ENCODE measurements around the gene GRK3.

The GRK3 gene

DNA sequence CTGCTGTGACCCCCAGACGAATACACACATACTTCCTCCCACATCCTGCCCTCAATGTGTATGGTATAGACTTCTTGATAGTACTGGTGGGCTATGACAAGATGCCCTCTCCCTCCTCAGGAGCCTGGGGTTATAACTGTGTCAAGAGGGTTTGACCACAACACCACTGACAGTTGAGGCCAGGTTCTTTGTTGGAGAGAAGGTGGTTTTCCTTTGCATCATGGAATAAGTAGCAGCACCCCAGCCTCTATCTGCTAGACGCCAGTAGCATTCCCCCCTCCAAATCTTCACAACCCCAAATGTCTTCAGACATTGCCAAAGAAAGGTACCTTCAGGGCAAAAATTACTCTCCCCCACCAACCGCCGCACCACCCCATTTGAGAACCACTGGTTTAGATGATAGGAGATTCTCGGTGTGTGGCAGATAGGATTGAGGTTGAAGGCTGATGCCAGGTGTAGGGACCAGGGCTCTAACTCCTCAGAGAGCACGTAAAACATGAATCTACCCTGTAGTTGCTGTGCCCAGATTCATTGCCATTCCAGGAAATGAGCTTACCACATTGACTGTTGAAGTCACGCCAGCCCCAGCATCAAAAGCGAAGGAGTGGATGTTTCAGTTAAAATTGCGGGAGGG is 172.0 kb downstream of the GRK3 start:
- no peak for DNase-seq (ENCODE audit: low read depth)

DNA sequence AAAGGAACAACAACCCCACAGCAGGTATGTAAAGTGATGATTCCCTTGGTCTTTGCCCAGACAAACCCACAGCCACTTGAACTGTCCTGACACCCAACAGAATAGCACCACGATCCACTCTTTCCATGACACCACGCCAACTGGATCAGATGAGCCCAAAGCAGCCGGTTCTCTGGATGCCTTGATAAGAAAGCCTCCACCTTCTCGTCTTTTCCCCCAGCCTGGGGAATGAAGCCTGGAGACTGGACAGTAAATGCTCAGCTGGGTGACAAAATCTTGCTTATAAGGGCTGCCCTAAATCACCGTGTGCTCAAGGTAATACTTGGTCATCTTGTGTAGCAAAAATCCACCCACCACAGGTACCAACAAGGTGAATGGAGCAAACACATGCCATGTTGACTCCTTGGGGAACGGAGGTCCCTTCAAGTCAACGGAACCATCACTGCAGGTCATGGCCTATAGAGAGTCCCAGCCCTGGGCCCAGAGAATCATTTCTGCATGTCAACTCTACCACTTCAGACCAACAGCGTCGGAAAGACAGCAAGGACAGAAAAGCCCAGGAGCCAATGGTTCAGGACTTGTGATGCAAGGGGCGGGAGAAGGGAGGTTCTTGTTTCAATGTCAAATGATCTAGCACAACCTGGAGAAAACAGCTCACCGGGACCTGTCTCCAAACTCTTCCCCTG is 175.3 kb downstream of the GRK3 start:
- DNase-seq (ENCODE audit: low read depth), result no peak

DNA sequence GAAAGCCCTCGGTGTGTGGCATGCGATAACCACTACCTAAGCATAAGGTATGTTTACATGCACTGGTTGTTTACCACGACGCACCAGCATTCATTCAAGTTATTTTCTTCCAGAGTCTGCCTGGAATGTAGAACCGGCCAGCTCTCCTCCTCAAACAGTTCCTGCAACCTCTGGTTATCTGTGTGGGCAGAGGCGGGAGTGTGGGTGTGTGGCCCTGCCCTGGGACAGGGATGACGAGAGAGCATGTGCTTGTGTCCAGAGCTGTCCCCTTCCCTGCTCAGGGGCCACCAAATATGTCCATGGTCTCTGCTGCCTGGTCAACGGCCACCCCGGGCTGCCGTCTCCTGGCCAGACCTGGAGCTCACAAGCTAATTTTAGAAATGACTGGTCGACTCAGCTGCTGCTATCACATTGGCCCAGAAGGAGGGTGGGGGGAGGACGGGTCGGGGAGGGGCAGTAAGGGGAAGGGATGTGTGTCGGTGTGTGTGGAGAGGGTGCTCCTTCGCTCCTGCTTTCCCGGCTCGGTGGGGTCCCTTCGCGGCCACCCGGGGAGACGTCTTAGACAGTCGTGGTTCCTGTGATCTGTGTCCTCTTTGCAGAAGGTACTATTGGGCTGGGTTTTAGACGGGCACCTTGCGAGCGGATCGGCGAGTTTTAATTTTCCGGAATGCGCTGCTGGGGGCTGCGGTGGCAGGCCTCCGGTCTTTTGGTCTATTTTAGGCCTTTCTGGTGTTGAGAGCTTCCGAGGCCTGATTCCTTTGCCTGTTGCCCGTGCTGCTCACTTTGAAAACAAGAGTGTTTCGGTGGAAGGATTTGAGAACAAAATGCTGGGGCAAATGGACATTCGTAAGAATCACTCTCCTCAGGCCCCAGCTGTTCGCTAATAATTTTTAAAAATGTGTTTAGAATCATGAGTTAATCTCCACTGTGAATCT is 177.5 kb downstream of the GRK3 start, which contains the start of gene MYO18B:
Gene MYO18B, plus strand, starts transcription at position 497 of the 935 bp plus-strand sequence. CDS start 18,905 bp downstream, outside the sequence.
- no peak for DNase-seq (ENCODE audit: low read depth)

DNA sequence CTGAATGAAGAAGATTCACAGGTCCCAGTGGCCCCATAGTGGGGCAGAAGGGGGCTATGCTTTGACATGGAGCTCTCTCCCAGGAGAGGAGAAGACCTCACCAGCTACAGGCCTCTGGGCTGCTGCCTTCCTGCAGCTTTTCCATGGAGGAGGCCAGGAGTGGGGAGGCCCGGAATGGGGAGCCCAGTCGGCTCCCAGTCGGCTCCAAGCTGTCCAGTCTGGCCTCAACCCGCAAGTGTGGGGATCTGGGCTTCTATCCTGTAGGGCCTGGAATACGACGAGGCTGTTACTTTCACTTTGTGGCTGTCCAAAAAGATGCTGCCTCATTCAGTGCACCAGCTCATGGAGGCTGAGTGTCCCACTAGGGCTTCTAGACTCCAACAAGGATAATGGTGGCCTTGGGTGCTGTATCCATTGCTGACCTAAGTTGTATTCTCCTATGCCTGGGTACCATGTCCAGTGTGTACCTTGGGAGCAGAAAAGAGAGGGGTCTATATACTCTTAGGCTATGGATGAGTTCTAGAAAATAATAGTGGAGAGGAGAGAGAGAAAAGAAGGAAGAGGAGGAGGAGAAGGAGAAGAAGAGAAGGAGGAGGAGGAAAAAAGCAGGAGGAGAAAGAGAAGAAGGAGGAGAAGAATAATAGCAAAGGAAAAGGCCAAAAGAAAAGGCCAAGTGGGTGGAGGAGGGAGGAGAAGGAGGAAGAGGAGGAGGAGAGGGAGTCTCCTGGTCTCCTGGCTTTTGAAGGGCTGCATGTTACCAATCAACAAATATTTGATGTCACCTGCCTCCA is 178.6 kb downstream of the GRK3 start:
- no peak for DNase-seq (ENCODE audit: low read depth)

DNA sequence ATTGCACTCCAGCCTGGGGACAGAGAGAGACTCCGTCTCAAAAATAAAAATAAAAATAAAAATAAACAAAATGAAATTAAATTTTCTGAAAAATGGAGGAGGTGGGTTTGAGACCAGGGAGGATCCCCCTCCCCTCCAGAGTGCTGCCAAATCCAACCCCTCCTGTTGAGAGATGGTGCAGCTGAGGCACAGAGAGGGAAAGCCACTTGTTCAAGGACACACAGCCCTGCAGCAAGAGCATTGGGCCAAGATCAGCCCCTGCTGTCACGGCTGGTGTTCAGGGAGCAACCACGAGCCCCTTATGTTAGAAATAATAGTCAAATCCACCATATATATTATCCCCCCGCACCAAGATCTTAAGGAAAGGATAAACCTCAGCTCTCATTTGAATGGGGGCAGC is 180.2 kb downstream of the GRK3 start:
- DNase-seq (ENCODE audit: low read depth), result no peak

DNA sequence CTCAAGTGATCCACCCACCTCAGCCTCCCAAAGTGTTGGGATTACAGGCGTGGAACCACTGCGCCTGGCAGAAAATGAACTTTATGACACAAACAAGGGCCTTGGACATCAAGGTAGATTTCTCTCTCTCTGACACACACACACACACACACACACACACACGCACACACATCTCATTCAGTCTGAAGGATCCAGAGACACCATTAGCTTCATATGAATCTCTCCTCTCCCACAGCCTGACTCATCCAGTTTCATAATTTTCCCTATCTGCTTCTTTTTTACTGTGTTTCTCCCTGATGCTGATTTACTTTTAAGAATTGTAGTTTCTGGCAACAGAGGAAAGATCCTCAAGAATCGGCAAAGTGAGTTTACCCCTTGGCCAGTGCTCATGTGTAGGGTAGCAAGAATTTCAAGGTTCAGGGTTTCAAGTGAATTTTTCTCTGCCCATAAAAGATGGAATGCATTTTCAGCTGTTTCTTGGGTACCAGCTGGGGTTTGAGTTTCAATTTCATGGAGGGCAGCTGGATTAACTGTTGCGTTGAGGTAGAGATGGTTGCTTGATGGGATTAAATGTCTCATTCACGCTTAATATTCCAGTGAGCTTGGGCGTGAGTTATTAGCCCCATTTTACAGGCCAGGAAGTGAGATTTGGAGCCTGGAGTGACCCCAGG is 181.0 kb downstream of the GRK3 start:
- DNase-seq (ENCODE audit: low read depth), result no peak

DNA sequence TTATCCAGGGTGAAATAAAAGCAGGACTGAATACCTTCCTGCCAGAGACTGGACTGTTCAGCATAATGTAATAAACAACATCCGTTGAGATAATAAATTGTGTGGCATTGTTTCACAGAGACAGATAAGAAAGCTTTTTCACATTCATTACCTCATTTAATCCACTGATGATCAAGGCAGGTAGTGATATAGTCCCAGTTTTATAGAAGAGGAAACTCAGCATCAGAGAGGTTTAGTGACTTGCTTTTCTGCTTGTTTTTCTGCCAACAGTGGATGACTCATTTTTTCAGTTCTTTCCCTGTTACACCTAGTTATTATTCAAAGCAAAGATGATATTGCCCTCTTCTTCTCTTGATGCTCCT is 181.5 kb downstream of the GRK3 start:
- DNase-seq (ENCODE audit: low read depth), result no peak

DNA sequence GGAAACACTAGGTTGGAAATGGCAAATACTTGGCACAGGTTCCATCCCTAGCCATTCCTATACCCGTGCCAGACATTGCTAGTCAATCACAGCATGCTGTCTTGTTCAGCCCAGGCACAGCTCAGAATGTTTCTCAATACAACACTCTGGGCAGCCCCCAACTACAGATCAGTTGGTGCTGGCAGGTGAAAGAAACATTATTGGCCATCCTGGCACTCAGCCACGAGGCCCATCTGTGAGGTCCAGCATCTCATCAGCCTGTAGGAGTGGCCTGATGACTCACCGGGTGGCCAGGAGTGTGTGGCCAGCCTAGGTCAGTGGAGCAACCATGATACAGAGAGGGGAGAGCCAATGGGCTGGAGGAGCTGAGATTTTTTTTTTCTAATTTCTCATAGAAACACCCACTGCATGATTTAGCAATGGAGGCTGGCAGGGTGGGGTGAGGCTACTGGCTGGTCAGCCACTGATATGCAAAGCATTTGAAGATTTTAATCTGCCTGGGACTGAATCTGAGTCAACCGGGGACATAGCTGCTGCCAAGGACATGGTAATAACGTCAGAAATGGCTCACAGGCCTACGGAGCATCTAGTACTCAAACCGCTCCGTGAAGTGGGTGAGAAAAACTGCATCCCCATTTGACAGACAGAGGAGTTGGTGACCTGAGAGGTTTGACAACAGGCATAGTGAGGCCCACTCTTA is 182.9 kb downstream of the GRK3 start:
- no peak for DNase-seq (ENCODE audit: low read depth)

DNA sequence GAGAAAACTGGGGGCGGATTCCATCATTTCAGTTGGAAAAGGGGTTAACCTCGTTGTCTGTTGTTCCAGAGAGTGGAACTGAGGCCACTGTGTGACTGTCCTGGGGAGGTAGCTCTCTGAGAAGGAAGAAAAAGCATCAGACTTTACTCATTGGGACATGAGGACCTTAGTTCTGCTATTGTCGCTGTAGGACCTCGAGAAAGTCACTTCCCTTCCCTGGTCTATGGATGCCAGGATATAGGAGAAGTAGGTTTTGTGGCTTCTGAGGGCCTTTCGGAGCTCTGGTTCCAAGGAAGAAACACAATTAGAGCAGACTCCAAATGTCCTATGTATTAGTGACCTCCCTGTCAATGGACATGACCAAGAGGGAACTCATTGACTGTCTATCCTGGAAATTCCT is 183.7 kb downstream of the GRK3 start:
- no peak for DNase-seq (ENCODE audit: low read depth)

DNA sequence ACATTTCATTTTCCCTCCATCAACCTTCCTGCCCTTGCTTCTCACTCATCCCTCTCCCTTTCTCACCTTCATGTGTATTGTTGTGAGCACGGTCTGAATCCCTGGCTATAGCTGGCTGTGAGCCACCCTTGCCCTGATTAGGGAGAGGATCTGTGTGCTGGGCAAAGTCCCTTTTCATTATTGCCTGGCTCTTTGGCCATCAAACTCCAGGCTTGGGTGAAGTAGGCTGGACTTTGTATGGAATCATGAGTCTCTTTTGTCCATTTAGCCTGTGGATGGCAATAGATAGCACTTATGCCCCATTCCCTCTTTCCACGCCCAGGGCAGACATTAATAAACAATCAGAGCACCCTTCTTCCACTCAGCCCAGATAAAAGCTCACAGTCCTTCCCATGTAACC is 184.2 kb downstream of the GRK3 start:
- DNase-seq (ENCODE audit: low read depth), result no peak

DNA sequence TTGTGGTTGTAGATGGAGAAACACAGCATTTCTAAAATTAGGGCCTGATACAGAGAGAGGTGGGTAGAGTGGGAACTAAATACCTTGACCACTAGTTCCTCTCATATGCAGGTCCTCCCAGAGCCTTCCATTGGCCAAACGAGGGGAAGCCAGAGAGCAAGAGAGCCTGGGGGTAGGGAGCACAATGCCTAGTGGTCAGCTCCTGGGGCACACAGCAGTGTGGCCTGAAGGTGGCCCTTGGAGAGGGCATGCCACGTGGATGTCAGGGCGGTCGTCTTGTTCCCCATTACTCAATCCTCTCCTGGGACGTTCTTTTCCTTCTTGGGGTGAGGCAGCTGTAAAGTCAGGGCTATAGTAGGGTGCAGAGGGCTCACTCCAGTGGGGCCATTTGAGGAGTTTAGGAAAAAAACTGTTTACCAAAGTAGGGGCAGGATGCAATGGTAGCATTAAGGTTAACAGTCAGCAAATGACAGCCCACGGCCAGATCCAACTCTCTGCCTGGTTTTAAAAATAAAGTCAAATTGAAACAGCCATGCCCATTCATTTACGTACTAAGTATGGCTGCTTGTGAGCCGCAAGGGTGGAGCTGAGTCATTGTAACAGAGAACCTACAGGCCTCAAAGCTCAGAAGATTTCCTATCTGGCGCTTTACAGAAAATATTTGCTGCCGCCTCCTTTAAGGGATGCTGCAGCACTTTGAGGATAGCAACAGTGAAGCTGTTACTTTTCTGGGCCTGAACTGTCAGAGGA is 185.1 kb downstream of the GRK3 start:
- DNase-seq (ENCODE audit: low read depth), result no peak

DNA sequence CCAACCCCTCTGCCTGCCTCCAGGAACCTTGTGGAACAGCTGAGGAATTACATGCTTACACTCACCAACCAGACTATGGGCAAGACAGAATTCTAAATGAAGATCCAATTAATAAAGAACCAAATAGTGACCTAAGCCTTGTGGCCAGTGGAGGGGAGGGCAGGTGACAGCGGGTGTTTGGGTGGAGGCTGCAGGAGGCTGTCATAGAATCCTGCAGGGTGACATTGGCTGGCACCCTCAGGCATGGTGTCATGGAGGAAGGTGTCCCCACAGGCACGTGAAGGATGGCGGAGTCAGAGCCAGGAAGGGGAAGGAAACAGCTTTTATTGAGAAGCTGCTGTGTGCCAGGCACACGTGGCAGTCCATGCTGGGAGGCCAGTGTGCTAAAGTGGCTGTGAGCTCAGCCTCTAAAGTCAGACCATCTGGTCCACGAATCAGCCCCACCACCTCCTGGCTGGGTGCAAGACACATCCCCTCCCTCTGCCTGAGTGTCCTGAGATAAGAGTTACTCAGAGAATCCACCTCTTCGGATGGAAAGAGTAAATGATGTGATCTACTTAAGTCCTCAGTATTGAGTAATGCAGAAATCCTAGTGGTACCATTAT is 186.2 kb downstream of the GRK3 start:
- no peak for DNase-seq (ENCODE audit: low read depth)

DNA sequence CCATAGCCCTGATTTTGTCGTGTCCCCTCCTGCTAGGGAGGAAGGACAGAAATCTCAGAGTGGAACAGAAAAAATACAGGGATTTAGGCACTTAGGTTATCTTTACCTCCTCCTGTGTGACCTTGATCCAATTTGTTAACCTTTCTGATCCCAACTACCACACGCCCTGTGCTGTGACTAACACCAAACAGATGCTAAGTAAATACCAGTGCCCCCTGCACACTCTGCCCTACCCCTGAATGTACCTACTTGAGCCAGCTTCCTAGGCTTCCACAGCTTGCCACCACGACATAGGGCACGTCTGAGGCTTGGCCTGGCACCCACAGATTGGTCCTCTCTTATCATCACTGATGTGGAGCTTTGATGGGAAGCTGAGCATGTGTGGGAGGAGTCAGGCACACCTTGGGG is 186.7 kb downstream of the GRK3 start:
- DNase-seq (ENCODE audit: low read depth), result no peak

DNA sequence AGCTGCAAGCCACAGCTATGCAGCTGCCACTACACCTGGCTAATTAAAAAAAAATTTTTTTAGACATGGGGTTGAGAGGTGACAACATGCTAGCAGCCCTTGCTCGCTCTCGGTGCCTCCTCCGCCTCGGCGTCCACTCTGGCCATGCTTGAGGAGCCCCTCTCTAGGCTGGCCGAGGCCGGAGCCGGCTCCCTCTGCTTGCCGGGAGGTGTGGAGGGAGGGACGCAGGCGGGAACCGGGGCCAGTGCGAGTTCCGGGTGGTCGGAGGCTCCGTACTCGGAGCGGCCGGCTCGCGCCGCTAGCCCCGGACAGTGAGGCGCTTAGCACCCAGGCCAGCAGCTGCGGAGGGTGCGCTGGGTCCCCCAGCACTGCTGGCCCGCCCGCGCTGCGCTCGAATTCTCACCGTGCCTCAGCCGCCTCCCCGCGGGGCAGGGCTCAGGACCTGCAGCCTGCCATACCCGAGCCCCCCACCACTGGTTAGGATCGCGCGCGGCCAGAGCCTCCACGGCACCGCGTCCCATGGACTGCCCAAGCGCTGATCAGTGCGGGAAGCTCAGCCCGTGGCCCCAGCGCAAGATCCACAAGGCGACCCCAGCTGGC is 188.2 kb downstream of the GRK3 start:
- DNase-seq (ENCODE audit: low read depth), result no peak

DNA sequence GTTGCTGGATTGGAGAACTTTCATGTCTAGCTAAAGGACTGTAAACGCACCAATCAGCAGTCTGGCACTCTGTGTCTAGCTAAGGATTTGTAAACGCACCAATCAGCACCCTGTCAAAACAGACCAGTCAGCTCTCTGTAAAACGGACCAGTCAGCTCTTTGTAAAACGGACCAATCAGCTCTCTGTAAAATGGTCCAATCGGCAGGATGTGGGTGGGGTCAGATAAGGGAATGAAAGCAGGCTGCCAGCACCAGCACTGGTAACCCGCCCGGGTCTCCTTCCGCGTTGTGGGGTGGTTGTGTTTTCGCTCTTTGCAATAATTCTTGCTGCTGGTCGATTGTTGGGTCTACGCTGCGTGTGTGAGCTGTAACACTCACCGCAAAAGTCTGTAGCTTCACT is 188.8 kb downstream of the GRK3 start:
- no peak for DNase-seq (ENCODE audit: low read depth)

DNA sequence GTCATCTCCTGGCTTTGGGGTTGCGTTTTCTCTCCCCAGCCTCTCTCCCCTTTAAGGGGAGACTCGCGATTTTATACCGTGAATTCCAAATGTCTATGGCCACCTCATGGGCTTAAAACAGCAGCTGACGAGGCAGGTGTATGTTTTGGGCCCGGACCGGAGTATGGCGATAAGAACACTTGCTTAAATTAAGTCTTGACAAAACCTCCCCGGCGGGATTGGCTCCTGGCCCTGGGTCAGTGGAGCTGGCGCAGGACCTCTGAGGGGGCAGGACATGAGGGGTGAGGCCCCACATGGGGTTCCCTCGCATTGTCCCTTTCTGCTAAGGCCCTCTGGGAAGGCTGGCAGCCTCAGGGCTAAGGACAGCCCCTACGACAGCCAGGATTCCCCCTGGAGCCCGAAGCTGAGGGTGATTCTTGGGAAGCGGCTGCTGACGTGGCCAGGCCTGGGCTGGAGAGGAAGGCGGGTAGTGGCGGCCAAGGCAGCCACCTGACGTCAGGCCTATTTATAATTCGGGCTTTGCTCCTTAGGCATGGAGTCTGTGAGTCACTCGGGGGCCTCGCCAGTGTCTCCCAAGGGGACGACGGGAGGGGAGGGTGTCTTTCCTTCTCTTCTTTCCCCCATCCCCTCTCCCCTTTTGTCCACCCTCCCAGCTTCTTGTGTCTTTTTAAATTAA is 190.2 kb downstream of the GRK3 start:
- no peak for DNase-seq (ENCODE audit: low read depth)

DNA sequence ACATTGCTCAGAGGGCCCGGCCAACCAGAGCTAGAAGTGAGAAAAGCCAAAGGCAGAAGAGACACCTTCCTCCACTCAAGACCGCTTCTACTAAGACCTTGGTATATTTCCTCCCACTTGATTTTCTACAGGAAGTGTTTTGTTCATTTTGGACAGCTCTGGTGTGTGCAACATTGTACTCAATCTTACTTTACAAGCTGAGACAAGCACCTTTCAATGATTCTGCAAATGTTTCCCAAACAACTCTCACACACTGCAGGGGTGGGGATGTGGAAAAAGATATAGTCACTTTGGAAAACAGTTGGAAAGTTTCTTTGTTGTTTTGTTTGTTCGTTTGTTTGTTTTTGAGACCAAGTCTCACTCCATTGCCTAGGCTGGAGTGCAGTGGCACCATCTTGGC is 193.2 kb downstream of the GRK3 start:
- no peak for DNase-seq (ENCODE audit: low read depth)

DNA sequence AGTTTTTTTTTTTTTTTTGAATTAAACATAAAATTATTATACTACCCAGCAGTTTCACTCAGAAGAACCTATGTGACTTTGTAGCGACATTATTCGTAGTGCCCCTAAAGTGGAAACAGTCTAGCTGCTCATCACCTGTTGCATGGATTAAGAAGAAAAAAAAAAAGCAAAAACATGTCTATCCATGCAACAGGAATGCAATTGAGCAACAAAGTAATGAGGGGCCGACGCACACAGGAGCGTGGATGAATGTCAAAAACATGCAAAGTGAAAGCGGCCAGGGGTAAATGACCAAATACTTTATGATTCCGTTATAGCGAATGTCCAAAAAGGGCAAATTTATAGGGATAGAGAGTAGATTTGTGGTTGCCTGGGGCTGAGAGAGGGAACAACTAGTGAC is 193.8 kb downstream of the GRK3 start:
- no peak for DNase-seq (ENCODE audit: low read depth)

DNA sequence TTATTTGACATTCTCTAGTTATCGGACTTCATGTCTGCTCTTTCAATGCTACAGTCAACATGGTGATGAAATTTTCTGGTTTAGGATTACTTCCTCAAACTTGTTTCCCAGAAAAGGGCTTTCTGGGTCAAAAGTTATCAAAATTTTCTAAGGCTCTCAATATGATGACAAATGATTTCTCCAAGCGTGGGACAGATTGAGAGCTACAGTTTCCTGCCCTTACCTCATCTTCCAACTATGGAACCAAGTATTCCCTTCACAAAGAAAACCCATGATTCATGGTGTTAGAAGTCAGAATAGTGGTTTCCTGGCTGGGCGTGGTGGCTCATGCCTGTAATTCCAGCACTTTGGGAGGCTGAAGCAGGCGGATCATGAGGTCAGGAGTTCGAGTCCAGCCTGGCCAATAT is 195.4 kb downstream of the GRK3 start:
- DNase-seq (ENCODE audit: low read depth), result no peak

All from activated T-helper 1 cell treated with Interleukin-2 at 50 U/mL for 16 hours (primary cell).